ENCODE results near the gene SHISAL1. TPM values are rescaled to one million over a fixed set of nuclear protein-coding genes. Genes with fewer than 3 reads are reported as not detected.

The SHISAL1 gene
- total and polyA plus RNA-seq, 10 of the 15 experiments (the other 5 are each of a cell fraction or from before 2014, with no cell fraction given) = not detected

- TF ChIP-seq NKRF (conservative IDR thresholded peaks at IDR 0.05) = no peak
- no peak for TF ChIP-seq KDM1A (IDR thresholded peaks at IDR 0.05; ENCODE audit: borderline replicate concordance)
- TF ChIP-seq SP1 (IDR thresholded peaks at IDR 0.05; ENCODE audit: low read depth, low read length) = no peak
Measured at GRCh38 chr22:44207981-44208317, 104.8 kb downstream of the SHISAL1 start (continued).

GRCh38 chr22:44207173-44207980 lies 105.4 kb downstream of the SHISAL1 start:
- Histone ChIP-seq H3K4me1 (ENCODE audit: control insufficient read depth, insufficient read depth, low read length) (peaks cover 12% of the 10 kb centered on the region), H4K20me1 (ENCODE audit: control insufficient read depth, insufficient read depth) (no peaks in the 10 kb centered on the region), H2AFZ (ENCODE audit: control insufficient read depth, low read depth, low read length) (no peak overlapping the region), H3K9me3 (replicated peaks; ENCODE audit: control insufficient read depth, insufficient read depth, low read length) (no peaks in the 10 kb centered on the region; the same call in 2 of the 3 replicates), H3K27ac (ENCODE audit: control insufficient read depth, insufficient read depth) (no peak overlapping the region), H3K9ac (ENCODE audit: control insufficient read depth, insufficient read depth, low read length) (no peak overlapping the region), H3K79me2 (ENCODE audit: control insufficient read depth, insufficient read depth, low read length) (no peaks in the 10 kb centered on the region), H3K36me3 (ENCODE audit: control insufficient read depth in 2 of 2, insufficient read depth in 2 of 2, low read length in 1 of 2) (no peaks in the 10 kb centered on the region), H3K4me2 (ENCODE audit: control insufficient read depth, insufficient read depth) (no peak overlapping the region), H3K4me3 (no peak overlapping the region), H3K27me3 (replicated peaks in 1 of 2; ENCODE audit: control insufficient read depth in 2 of 2, insufficient read depth in 2 of 2, low read length in 1 of 2) (no peaks in the 10 kb centered on the region)
- DNase-seq (ENCODE audit: low read depth, low spot score) (no peak), ATAC-seq (no peak), FAIRE-seq (no peak)
- intact Hi-C loops (cut with micrococcal nuclease; ENCODE audit: unreplicated experiment) = no loop called here
- POLR2A ChIA-PET = interaction anchor here (1.0 to 1.3 kb wide), 2 partner anchors 12 to 32 kb away, joined by 3 to 4 read pairs; no protein-coding TSS in a partner anchor
- SMC1A ChIA-PET (ENCODE audit: uncharacterized antibody, unreplicated experiment) = no interaction called here
- 83% methylated on average over 10 of the region's 16 CpGs for WGBS (ENCODE audit: insufficient coverage, insufficient replicate concordance, low lambda C conversion rate, missing lambda C conversion rate)
- no TSS peak for BruUV-seq (replicated peaks)
- RAD21 ChIA-PET (ENCODE audit: unreplicated experiment) = no interaction called here
- in situ Hi-C loops (cut with MboI) = no loop called here
- CTCF ChIA-PET = no interaction called here
- TF ChIP-seq IRF5 (IDR thresholded peaks at IDR 0.05; ENCODE audit: borderline replicate concordance) (no peak), USF2 (IDR thresholded peaks at IDR 0.05; ENCODE audit: borderline replicate concordance, low read depth, low read length) (no peak), SMAD5 (IDR thresholded peaks at IDR 0.05; ENCODE audit: low read depth) (no peak), NR2C2 (IDR thresholded peaks at IDR 0.05; ENCODE audit: borderline replicate concordance, control insufficient read depth, insufficient read length, low read depth) (no peak), NRF1 (conservative IDR thresholded peaks at IDR 0.05; ENCODE audit: low read depth, low read length) (no peak), E2F4 (IDR thresholded peaks at IDR 0.05; ENCODE audit: low read depth, low read length) (no peak), CUX1 (IDR thresholded peaks at IDR 0.05; ENCODE audit: insufficient replicate concordance, low read depth, low read length) (no peak)

All from GM12878 (cell line).